HEK293 (cell line): ENCODE measurements around the gene BEX4.

Experiments used
- CTCF ChIA-PET: fragments of 350-600 bp; formaldehyde crosslinking; extraction: SDS; loops from one replicate; lab custom pipeline; 2021; ENCODE audit warnings: antibody characterized with exemption; lab: Yijun Ruan, JAX
- POLR2A ChIA-PET: fragments of 300-600 bp; formaldehyde crosslinking; extraction: SDS; loops from one replicate; lab custom pipeline; 2020; ENCODE audit warnings: antibody characterized with exemption, inconsistent platforms; lab: Yijun Ruan, JAX
- H3K27ac ChIP-seq: fragments of 200-500 bp; sonication (Bioruptor generic); 2 replicates; pipeline ENCODE4 v1.5.1; 2014; ENCODE audit warnings: low read depth, low read length, control low read depth, inconsistent platforms; ENCODE audit errors: extremely low read depth
- H3K36me3 ChIP-seq, 2 experiments: fragments of 200-500 bp in 1 of 2; sonication (Bioruptor generic) in 1 of 2; 1 replicate in 1 of 2; 2 replicates in 1 of 2; pipeline ENCODE4 v1.5.1; 2014 to 2017; ENCODE audit warnings: inconsistent platforms in 2 of 2, low read length in 2 of 2; ENCODE audit not compliant: control insufficient read depth in 2 of 2, insufficient read depth in 1 of 2
- H3K4me1 ChIP-seq: fragments of 200-500 bp; sonication (Bioruptor generic); 2 replicates; pipeline ENCODE4 v1.5.1; 2014; ENCODE audit warnings: mild to moderate bottlenecking, low read length, inconsistent platforms; ENCODE audit not compliant: control insufficient read depth, insufficient read depth
- H3K4me3 ChIP-seq: 2 replicates; pipeline ENCODE4 v1.5.1; 2011; ENCODE audit warnings: low read depth, mild to moderate bottlenecking, control low read depth, low read length, moderate library complexity
- H3K9me3 ChIP-seq: fragments of 200-500 bp; sonication (Bioruptor generic); 2 replicates; pipeline ENCODE4 v1.5.1; 2014; ENCODE audit warnings: low read depth, low read length, inconsistent platforms; ENCODE audit not compliant: control insufficient read depth, insufficient read depth
- KLF9 ChIP-seq: fragments of 450-650 bp; formaldehyde crosslinking; IDR thresholded peaks from 2 replicates; pipeline ENCODE4 v1.5.1; 2016; ENCODE audit warnings: missing biosample characterization, missing genetic modification characterization, low read depth
- MEIS1 ChIP-seq: sonication (generic); formaldehyde crosslinking; IDR thresholded peaks from 2 replicates; pipeline ENCODE4 v1.8.1; 2022; ENCODE audit warnings: missing genetic modification reagents, mild to moderate bottlenecking, borderline replicate concordance
- REPIN1 ChIP-seq: fragments of 450-650 bp; formaldehyde crosslinking; IDR thresholded peaks from 2 replicates; pipeline ENCODE4 v1.5.1; 2017; ENCODE audit warnings: missing biosample characterization, missing genetic modification characterization, low read depth
- SCRT1 ChIP-seq: fragments of 450-650 bp; formaldehyde crosslinking; IDR thresholded peaks from 2 replicates; pipeline ENCODE4 v1.5.1; 2016; ENCODE audit warnings: missing biosample characterization, missing genetic modification characterization, borderline replicate concordance
- SP2 ChIP-seq: fragments of 450-650 bp; formaldehyde crosslinking; IDR thresholded peaks from 2 replicates; pipeline ENCODE4 v1.5.1; 2016; ENCODE audit warnings: missing biosample characterization, missing genetic modification characterization
- SP3 ChIP-seq: fragments of 450-650 bp; formaldehyde crosslinking; IDR thresholded peaks from 2 replicates; pipeline ENCODE4 v1.5.1; 2016; ENCODE audit warnings: missing biosample characterization, missing genetic modification characterization
- SP7 ChIP-seq: fragments of 450-650 bp; formaldehyde crosslinking; IDR thresholded peaks from 2 replicates; pipeline ENCODE4 v1.5.1; 2016; ENCODE audit warnings: missing biosample characterization, missing genetic modification characterization
- ZNF146 ChIP-seq: fragments of 450-650 bp; formaldehyde crosslinking; IDR thresholded peaks from 2 replicates; pipeline ENCODE4 v1.5.1; 2016; ENCODE audit warnings: missing biosample characterization, missing genetic modification characterization
- ZNF174 ChIP-seq: fragments of 450-650 bp; formaldehyde crosslinking; IDR thresholded peaks from 2 replicates; pipeline ENCODE4 v1.5.0; 2017; ENCODE audit warnings: missing biosample characterization, mild to moderate bottlenecking, missing genetic modification characterization
- ZNF26 ChIP-seq: fragments of 450-650 bp; formaldehyde crosslinking; IDR thresholded peaks from 2 replicates; pipeline ENCODE4 v1.5.1; 2016; ENCODE audit warnings: missing biosample characterization, missing genetic modification characterization
- ZNF274 ChIP-seq, 2 experiments: fragments of 200-500 bp in 1 of 2; fragments of 450-650 bp in 1 of 2; sonication (Bioruptor generic) in 1 of 2; formaldehyde crosslinking in 1 of 2; IDR thresholded peaks; 2 replicates each; pipeline versions ENCODE4 v1.5.1 to v1.6.1; 2014 to 2016; ENCODE audit warnings: borderline replicate concordance in 1 of 2, inconsistent platforms in 1 of 2, low read length in 1 of 2, missing biosample characterization in 1 of 2, missing genetic modification characterization in 1 of 2
- ZNF394 ChIP-seq: fragments of 450-650 bp; formaldehyde crosslinking; IDR thresholded peaks from 2 replicates; pipeline ENCODE4 v1.5.1; 2016; ENCODE audit warnings: missing biosample characterization, missing genetic modification characterization, mild to moderate bottlenecking, moderate library complexity, borderline replicate concordance
- ZNF514 ChIP-seq: fragments of 450-650 bp; formaldehyde crosslinking; IDR thresholded peaks from 2 replicates; pipeline ENCODE4 v1.5.1; 2016; ENCODE audit warnings: missing biosample characterization, missing genetic modification characterization
- ZNF529 ChIP-seq: fragments of 450-650 bp; formaldehyde crosslinking; IDR thresholded peaks from 2 replicates; pipeline ENCODE4 v1.5.1; 2017; ENCODE audit warnings: missing genetic modification characterization, missing biosample characterization; ENCODE audit not compliant: insufficient replicate concordance
- ZNF623 ChIP-seq: fragments of 450-650 bp; formaldehyde crosslinking; IDR thresholded peaks from 2 replicates; pipeline ENCODE4 v1.5.1; 2016; ENCODE audit warnings: missing biosample characterization, missing genetic modification characterization
- ZNF629 ChIP-seq: fragments of 450-650 bp; formaldehyde crosslinking; IDR thresholded peaks from 2 replicates; pipeline ENCODE4 v1.5.1; 2017; ENCODE audit warnings: missing biosample characterization, missing genetic modification characterization
- ZNF654 ChIP-seq: fragments of 450-650 bp; formaldehyde crosslinking; IDR thresholded peaks from 2 replicates; pipeline ENCODE4 v1.5.1; 2016; ENCODE audit warnings: low read depth, missing biosample characterization, missing genetic modification characterization
- ZNF76 ChIP-seq: fragments of 450-650 bp; formaldehyde crosslinking; IDR thresholded peaks from 2 replicates; pipeline ENCODE4; 2016; ENCODE audit warnings: low read depth, missing biosample characterization, missing genetic modification characterization, borderline replicate concordance
- TF ChIP-seq, protein P1 (sequence below): fragments of 450-650 bp; IDR thresholded peaks from 2 replicates; pipeline ENCODE4 v1.5.1; 2018; ENCODE audit warnings: missing biosample characterization, missing genetic modification characterization
- TF ChIP-seq, protein P2 (sequence below): fragments of 450-650 bp; formaldehyde crosslinking; IDR thresholded peaks from 2 replicates; pipeline ENCODE4 v1.5.1; 2016; ENCODE audit warnings: missing biosample characterization, missing genetic modification characterization

BEX4 gene

DNA sequence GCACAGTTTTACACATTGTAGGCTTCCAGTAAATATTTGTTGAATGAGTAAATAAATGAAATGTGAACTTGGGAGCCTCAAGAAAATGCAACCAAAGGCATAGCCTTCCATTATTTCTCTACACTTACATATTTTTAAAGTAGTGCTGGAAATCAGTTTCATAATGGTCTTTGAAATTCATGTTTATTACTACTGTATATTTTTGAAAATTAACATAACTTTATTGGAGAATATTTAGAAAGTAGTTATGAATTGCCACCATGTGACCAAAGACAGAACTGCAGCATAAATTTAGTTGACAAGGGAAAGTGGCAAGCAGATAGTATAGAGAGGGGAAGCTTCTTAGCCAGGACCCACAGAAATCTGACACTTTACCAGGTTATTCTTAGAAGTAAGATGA, 33.6 kb downstream of the BEX4 start:
- Histone ChIP-seq H3K27ac (no peak overlapping the region), H3K4me1 (no peaks in the 10 kb centered on the region), H3K4me3 (no peak overlapping the region), H3K9me3 (no peaks in the 10 kb centered on the region), H3K36me3 (peaks cover 0 to 14% of the 10 kb centered on the region in 2 experiments; a peak in 1 of 3 replicates)
- ChIA-PET POLR2A (no interaction called here), CTCF (interaction anchor here (0.6 to 1.2 kb wide), 7 partner anchors 37 to 614 kb away, joined by 3 to 7 read pairs (median 4); no protein-coding TSS in a partner anchor)
- TF ChIP-seq ZNF654 (tag by site-specific recombination) (peak; percentile 27), REPIN1 (no peak)

GRCh38 chrX:103249805-103250204, 34.9 kb downstream of the BEX4 start:
- ChIA-PET CTCF (interaction anchor here (0.7 to 1.0 kb wide), 3 partner anchors 9 to 91 kb away, joined by 3 to 6 read pairs (median 3); no protein-coding TSS in a partner anchor), POLR2A (no interaction called here)
- Histone ChIP-seq H3K27ac (no peak overlapping the region), H3K36me3 (peaks cover 0 to 16% of the 10 kb centered on the region in 2 experiments; a peak in 1 of 3 replicates), H3K4me3 (no peak overlapping the region), H3K9me3 (no peaks in the 10 kb centered on the region), H3K4me1 (no peaks in the 10 kb centered on the region)
- no peak for TF ChIP-seq SCRT1 (tag by site-specific recombination)
- TF ChIP-seq, protein P1, sequence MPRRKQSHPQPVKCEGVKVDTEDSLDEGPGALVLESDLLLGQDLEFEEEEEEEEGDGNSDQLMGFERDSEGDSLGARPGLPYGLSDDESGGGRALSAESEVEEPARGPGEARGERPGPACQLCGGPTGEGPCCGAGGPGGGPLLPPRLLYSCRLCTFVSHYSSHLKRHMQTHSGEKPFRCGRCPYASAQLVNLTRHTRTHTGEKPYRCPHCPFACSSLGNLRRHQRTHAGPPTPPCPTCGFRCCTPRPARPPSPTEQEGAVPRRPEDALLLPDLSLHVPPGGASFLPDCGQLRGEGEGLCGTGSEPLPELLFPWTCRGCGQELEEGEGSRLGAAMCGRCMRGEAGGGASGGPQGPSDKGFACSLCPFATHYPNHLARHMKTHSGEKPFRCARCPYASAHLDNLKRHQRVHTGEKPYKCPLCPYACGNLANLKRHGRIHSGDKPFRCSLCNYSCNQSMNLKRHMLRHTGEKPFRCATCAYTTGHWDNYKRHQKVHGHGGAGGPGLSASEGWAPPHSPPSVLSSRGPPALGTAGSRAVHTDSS (tag by site-specific recombination) = peak; percentile 90

- Histone ChIP-seq H3K4me3 (no peak overlapping the region), H3K9me3 (no peaks in the 10 kb centered on the region), H3K4me1 (no peaks in the 10 kb centered on the region), H3K36me3 (peaks cover 0 to 16% of the 10 kb centered on the region in 2 experiments; a peak in 1 of 3 replicates), H3K27ac (no peak overlapping the region)
- TF ChIP-seq SP2 (peak; percentile 19), ZNF394 (tag by site-specific recombination) (no peak)
- CTCF ChIA-PET = interaction anchor here (0.7 to 1.3 kb wide), 3 partner anchors 23 to 247 kb away, joined by 4 read pairs; no protein-coding TSS in a partner anchor
- POLR2A ChIA-PET = no interaction called here
Observed at GRCh38 chrX:103250977-103251376, 36.1 kb downstream of the BEX4 start.

DNA sequence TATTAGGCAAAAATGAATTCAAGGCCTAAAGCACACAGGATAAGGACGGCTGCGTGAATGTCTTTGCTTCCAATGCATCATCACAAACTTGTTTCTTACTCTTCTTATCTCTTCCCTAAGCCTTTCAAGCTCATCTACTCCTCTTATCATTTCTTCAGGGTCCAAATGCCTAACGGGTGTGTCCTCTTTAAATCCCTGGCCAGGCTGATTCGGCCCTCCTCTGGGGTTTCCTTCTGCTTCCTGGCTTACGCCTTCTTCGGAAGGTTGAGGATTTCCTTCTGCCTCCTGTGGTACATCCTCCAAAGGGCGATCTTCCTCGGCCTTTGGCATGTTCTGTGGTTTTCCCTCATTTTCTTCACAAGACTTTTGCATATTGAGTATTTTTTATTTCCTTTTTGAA, 38.7 kb downstream of the BEX4 start:
- peak overlapping the region; percentile 65; the same call in 1 of the 2 replicates for H3K27ac ChIP-seq
- H3K4me3 ChIP-seq = no peak overlapping the region; the same call in 1 of the 2 replicates
- H3K9me3 ChIP-seq = no peaks in the 10 kb centered on the region
- ChIA-PET CTCF (no interaction called here), POLR2A (no interaction called here)
- H3K4me1 ChIP-seq = no peaks in the 10 kb centered on the region
- peaks cover 0 to 16% of the 10 kb centered on the region in 2 experiments; a peak in 1 of 3 replicates for H3K36me3 ChIP-seq
- TF ChIP-seq ZNF623 (tag by site-specific recombination) = no peak
- TF ChIP-seq ZNF629 (tag by site-specific recombination) = no peak
- no peak for TF ChIP-seq ZNF146
- no peak for TF ChIP-seq KLF9 (tag by site-specific recombination)
- TF ChIP-seq ZNF174 (tag by site-specific recombination) = no peak
- no peak for TF ChIP-seq ZNF274 (IDR thresholded peaks at IDR 0.05; ENCODE audit: low read length)
- no peak for TF ChIP-seq ZNF274 (tag by site-specific recombination; IDR thresholded peaks at IDR 0.05; ENCODE audit: borderline replicate concordance)
- TF ChIP-seq SP3 (tag by site-specific recombination) = no peak
- no peak for TF ChIP-seq ZNF26 (tag by site-specific recombination)
- no peak for TF ChIP-seq MEIS1 (CRISPR knock-in tag)
- TF ChIP-seq, protein P2, sequence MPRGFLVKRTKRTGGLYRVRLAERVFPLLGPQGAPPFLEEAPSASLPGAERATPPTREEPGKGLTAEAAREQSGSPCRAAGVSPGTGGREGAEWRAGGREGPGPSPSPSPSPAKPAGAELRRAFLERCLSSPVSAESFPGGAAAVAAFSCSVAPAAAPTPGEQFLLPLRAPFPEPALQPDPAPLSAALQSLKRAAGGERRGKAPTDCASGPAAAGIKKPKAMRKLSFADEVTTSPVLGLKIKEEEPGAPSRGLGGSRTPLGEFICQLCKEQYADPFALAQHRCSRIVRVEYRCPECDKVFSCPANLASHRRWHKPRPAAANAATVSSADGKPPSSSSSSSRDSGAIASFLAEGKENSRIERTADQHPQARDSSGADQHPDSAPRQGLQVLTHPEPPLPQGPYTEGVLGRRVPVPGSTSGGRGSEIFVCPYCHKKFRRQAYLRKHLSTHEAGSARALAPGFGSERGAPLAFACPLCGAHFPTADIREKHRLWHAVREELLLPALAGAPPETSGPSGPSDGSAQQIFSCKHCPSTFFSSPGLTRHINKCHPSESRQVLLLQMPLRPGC (tag by site-specific recombination) = no peak
- TF ChIP-seq ZNF529 (tag by site-specific recombination) = no peak
- no peak for TF ChIP-seq SP7 (tag by site-specific recombination)
- no peak for TF ChIP-seq ZNF514 (tag by site-specific recombination)
- TF ChIP-seq ZNF76 (tag by site-specific recombination) = no peak
